Transverse colon (tissue), 4 donors: ENCODE data around the gene SAMD14.

Experiments used
- CTCF ChIP-seq, 5 experiments: fragments of 200-600 bp in 3 of 5; fragments of 450-650 bp in 2 of 5; sonication (generic) in 3 of 5; IDR thresholded peaks; 1 replicate in 2 of 5; 2 replicates in 3 of 5; pipeline ENCODE4 v1.5.1; 2016 to 2017; ENCODE audit warnings: antibody characterized with exemption in 5 of 5, inconsistent platforms in 3 of 5, mild to moderate bottlenecking in 2 of 5, moderate library complexity in 1 of 5
- EP300 ChIP-seq: sonication (generic); formaldehyde crosslinking; IDR thresholded peaks from one replicate; pipeline ENCODE4 v1.6.1; 2017; ENCODE audit warnings: antibody characterized with exemption, low read depth
- POLR2A ChIP-seq: fragments of 450-650 bp; IDR thresholded peaks from one replicate; pipeline ENCODE4 v1.6.1; 2016; ENCODE audit warnings: antibody characterized with exemption, mild to moderate bottlenecking, moderate library complexity
- POLR2AphosphoS5 ChIP-seq, 3 donors: sonication (generic); formaldehyde crosslinking; IDR thresholded peaks; one replicate each; pipeline ENCODE4 v1.6.1; 2016; ENCODE audit warnings: antibody characterized with exemption in 3 of 3

- TF ChIP-seq POLR2AphosphoS5 (IDR thresholded peaks at IDR 0.05) (no peak), POLR2A (no peak), CTCF (IDR thresholded peaks at IDR 0.05) (no peak), EP300 (no peak)
These were observed 15.6 kb downstream of the SAMD14 start for GRCh38 chr17:50114401-50114800.
